NCI-H1417 (cell line): Measurements from ENCODE around the gene PPP1R14B.

ENCODE experiments used
- DNase-seq, 3 experiments: peaks; one replicate each; lab custom pipeline; 2025; lab: John Stamatoyannopoulos, UW

Gene PPP1R14B

GRCh38 chr11:64210301-64211020 lies 36.3 kb downstream of the PPP1R14B start:
- no peak for DNase-seq

- DNase-seq: no peak
These were observed 37.2 kb downstream of the PPP1R14B start for GRCh38 chr11:64209563-64209843.

GRCh38 chr11:64208796-64209562 lies 37.8 kb downstream of the PPP1R14B start:
- no peak for DNase-seq

GRCh38 chr11:64208086-64208795 lies 38.5 kb downstream of the PPP1R14B start:
- no peak for DNase-seq

- no peak for DNase-seq
These were observed 39.3 kb downstream of the PPP1R14B start for GRCh38 chr11:64207256-64208085.

GRCh38 chr11:64206457-64207255 lies 40.1 kb downstream of the PPP1R14B start, which contains the start of gene FERMT3:
FERMT3 (plus strand) TSS chr11:64206721; CDS start chr11:64207365, 644 bp downstream.
- DNase-seq: no peak

- peak; percentile 59 to 91 (median 84) for DNase-seq
These were observed 42.2 kb downstream of the PPP1R14B start for GRCh38 chr11:64204464-64204989.

GRCh38 chr11:64204080-64204440 lies 42.7 kb downstream of the PPP1R14B start:
- no peak for DNase-seq

- no peak for DNase-seq
These were observed 43.2 kb downstream of the PPP1R14B start for GRCh38 chr11:64203421-64204079.

- no peak for DNase-seq
These were observed 43.8 kb downstream of the PPP1R14B start for GRCh38 chr11:64202992-64203391.

GRCh38 chr11:64201543-64201942 lies 45.2 kb downstream of the PPP1R14B start:
- DNase-seq: no peak

GRCh38 chr11:64198511-64198910 lies 48.2 kb downstream of the PPP1R14B start:
- DNase-seq: no peak

GRCh38 chr11:64196626-64197025 lies 50.1 kb downstream of the PPP1R14B start:
- DNase-seq: no peak
